ENCODE data around the gene GMEB2. TPM values are rescaled to one million over a fixed set of nuclear protein-coding genes. Genes with fewer than 3 reads are reported as not detected.

Gene GMEB2
- total RNA-seq, 1 experiment from 2014 or later: 14.3 TPM

DNA sequence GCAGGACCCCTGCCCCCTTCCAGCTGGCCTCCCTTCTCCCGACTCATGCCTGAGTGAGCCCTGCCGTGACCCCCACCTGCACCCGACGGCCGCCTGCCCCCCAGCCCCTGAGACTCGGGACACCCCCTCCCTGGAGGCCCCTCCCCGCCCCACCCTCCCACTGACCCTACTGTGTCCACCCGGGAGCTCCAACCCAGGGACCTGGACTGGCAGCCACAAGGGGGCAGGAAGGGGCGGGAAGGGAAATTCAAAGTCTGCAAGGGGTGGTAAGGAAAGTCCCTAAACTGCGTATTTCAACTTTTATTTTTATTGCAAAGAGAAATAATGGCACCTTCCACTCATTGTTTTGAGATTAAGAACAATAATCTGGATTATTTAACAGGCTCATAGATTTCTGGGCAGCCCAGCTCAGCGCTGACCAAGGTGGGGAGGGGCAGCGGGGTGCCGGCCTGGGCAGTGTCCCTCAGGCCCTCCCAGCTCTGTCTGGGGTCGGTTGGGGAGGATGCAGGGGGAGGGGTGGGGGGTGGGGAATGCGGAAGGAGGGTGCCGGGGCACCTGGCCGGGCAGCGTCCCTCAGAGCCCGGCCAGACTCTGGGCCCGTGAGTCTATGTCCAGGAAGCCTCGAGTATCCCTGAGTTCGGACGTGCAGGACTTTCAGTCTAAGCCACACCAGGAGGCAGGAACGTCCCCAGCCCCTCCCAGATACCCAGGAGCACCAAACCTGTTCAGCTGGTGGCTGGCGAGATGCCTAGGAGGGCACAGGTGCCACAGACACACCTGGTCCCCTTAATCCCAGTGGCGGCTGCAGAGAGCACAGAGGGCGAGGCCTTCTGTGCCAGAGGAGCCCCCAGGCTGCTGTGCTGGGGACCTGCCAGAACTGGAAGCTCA, 88.5 kb downstream of the GMEB2 start:
- TF ChIP-seq, protein P1, sequence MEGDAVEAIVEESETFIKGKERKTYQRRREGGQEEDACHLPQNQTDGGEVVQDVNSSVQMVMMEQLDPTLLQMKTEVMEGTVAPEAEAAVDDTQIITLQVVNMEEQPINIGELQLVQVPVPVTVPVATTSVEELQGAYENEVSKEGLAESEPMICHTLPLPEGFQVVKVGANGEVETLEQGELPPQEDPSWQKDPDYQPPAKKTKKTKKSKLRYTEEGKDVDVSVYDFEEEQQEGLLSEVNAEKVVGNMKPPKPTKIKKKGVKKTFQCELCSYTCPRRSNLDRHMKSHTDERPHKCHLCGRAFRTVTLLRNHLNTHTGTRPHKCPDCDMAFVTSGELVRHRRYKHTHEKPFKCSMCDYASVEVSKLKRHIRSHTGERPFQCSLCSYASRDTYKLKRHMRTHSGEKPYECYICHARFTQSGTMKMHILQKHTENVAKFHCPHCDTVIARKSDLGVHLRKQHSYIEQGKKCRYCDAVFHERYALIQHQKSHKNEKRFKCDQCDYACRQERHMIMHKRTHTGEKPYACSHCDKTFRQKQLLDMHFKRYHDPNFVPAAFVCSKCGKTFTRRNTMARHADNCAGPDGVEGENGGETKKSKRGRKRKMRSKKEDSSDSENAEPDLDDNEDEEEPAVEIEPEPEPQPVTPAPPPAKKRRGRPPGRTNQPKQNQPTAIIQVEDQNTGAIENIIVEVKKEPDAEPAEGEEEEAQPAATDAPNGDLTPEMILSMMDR (conservative IDR thresholded peaks at IDR 0.05): no peak; the same call in 1 of the 3 replicates
- no peak overlapping the region for H3K9ac ChIP-seq (ENCODE audit: extremely low read depth, insufficient read length, low read length)
- WGBS (ENCODE audit: extremely low coverage, insufficient read length, low lambda C conversion rate): no CpG with 5 or more reads among the region's 27 CpGs
- no peak overlapping the region for H3K23ac ChIP-seq (ENCODE audit: insufficient read length, low read depth, low read length)
- no peaks in the 10 kb centered on the region for H3K79me1 ChIP-seq (ENCODE audit: insufficient read depth, low read depth, low read length, poor library complexity, severe bottlenecking)
- no peak overlapping the region for H3K27ac Mint-ChIP-seq
- H3K4ac ChIP-seq (ENCODE audit: low read depth, low read length): no peak overlapping the region
- no peak overlapping the region for H2BK5ac ChIP-seq (ENCODE audit: insufficient read length, low read length)
- H3K4me3 Mint-ChIP-seq: peak overlapping the region; percentile 49 to 55; a peak in 3 of 5 replicates
- no peak overlapping the region for H2BK15ac ChIP-seq (ENCODE audit: low read depth, low read length)
- H4K8ac ChIP-seq (replicated peaks; ENCODE audit: insufficient read length, low read depth, low read length): no peak overlapping the region
- no peak overlapping the region for H3K27ac ChIP-seq (ENCODE audit: insufficient read length, low read depth, low read length)
- no peaks in the 10 kb centered on the region for H3K9me3 ChIP-seq (ENCODE audit: control insufficient read depth, low read depth, low read length)
- no peaks in the 10 kb centered on the region for H3K79me2 ChIP-seq (ENCODE audit: insufficient read depth, low read length)
- H2BK20ac ChIP-seq (ENCODE audit: low read depth, low read length, poor library complexity, severe bottlenecking): no peak overlapping the region
- no peaks in the 10 kb centered on the region for H3K36me3 Mint-ChIP-seq (ENCODE audit: insufficient read depth in 1 of 3, low read depth in 3 of 3)
- H4K5ac ChIP-seq (ENCODE audit: insufficient read length, low read depth, low read length): no peak overlapping the region
- H3T11ph ChIP-seq (ENCODE audit: low read length): no peak overlapping the region
- H3K27me3 Mint-ChIP-seq (ENCODE audit: low read depth): no peaks in the 10 kb centered on the region
- H3K9me3 Mint-ChIP-seq: no peaks in the 10 kb centered on the region
- H3K4me1 ChIP-seq (ENCODE audit: insufficient read depth, low read length): no peaks in the 10 kb centered on the region
- DNase-seq: no peak
- no peak overlapping the region for H3K56ac ChIP-seq (ENCODE audit: insufficient read length, low read depth, low read length)
- H2BK12ac ChIP-seq (ENCODE audit: insufficient read length, low read depth, low read length): no peak overlapping the region
- no peak overlapping the region for H2BK120ac ChIP-seq (ENCODE audit: low read depth, low read length, poor library complexity, severe bottlenecking)
- no peaks in the 10 kb centered on the region for H3K27me3 ChIP-seq (ENCODE audit: insufficient read depth, low read length)
- peaks cover 3 to 8% of the 10 kb centered on the region in 2 experiments; a peak in 3 of 4 replicates for H3K4me1 Mint-ChIP-seq
- no peak overlapping the region; the same call in 1 of the 2 replicates for H3K14ac ChIP-seq (ENCODE audit: insufficient read depth, low read length)
- no peaks in the 10 kb centered on the region for H3K23me2 ChIP-seq (ENCODE audit: insufficient read length, low read depth, low read length, poor library complexity, severe bottlenecking)
- no peak overlapping the region for H3K18ac ChIP-seq (ENCODE audit: insufficient read length, low read depth, low read length)
- H4K20me1 ChIP-seq (ENCODE audit: control insufficient read depth, insufficient read depth, insufficient read length): no peaks in the 10 kb centered on the region
- H2AK5ac ChIP-seq (ENCODE audit: insufficient read length, low read length): no peak overlapping the region
- peak overlapping the region; percentile 9 for H3K4me2 ChIP-seq (ENCODE audit: insufficient read depth, insufficient read length, low read length)
- H4K91ac ChIP-seq (ENCODE audit: insufficient read length, low read depth, low read length): no peak overlapping the region
- H2AFZ ChIP-seq (ENCODE audit: low read length): no peak overlapping the region

Other genes starting within 250 kb of the GMEB2 start
- gene KCNQ2, start 154.4 kb downstream of the GMEB2 start, total RNA-seq (2021): 69.2 and 71.5 TPM in 2 replicates
- gene EEF1A2, start 128.0 kb downstream of the GMEB2 start, total RNA-seq (2021): 25.8 and 27.4 TPM in 2 replicates
- 149 and 153 TPM in 2 replicates for gene PPDPF, start 106.3 kb downstream of the GMEB2 start, total RNA-seq (2021)
- gene PTK6, start 89.7 kb downstream of the GMEB2 start, total RNA-seq (2021): 0.44 and 0.46 TPM in 2 replicates
- 0.70 and 0.79 TPM in 2 replicates for gene SRMS, start 79.4 kb downstream of the GMEB2 start, total RNA-seq (2021)
- 2.5 and 2.7 TPM in 2 replicates for gene FNDC11, start 72.9 kb downstream of the GMEB2 start, total RNA-seq (2021)
- gene HELZ2, start 52.9 kb downstream of the GMEB2 start, total RNA-seq (2021): 27.9 and 29.3 TPM in 2 replicates
- 54.0 and 58.4 TPM in 2 replicates for gene STMN3, start 26.3 kb upstream of the GMEB2 start, total RNA-seq (2021)
- 33.4 and 36.5 TPM in 2 replicates for gene RTEL1, start 31.2 kb upstream of the GMEB2 start, total RNA-seq (2021)
- gene TNFRSF6B, start 69.6 kb upstream of the GMEB2 start, total RNA-seq (2021): 0.86 TPM in 1 of 2 replicates, not detected in the other
- gene ARFRP1, start 80.9 kb upstream of the GMEB2 start, total RNA-seq (2021): 39.5 and 42.7 TPM in 2 replicates
- gene ZGPAT, start 80.9 kb upstream of the GMEB2 start, total RNA-seq (2021): 25.5 and 27.6 TPM in 2 replicates
- 12.8 and 13.5 TPM in 2 replicates for gene LIME1, start 109.6 kb upstream of the GMEB2 start, total RNA-seq (2021)
- 37.9 and 43.9 TPM in 2 replicates for gene SLC2A4RG, start 112.7 kb upstream of the GMEB2 start, total RNA-seq (2021)
- gene ZBTB46, start 204.2 kb upstream of the GMEB2 start, total RNA-seq (2021): 27.1 and 27.3 TPM in 2 replicates
- gene ABHD16B, start 234.4 kb upstream of the GMEB2 start, total RNA-seq (2021): not detected in 2 replicates
- gene TPD52L2, start 238.2 kb upstream of the GMEB2 start, total RNA-seq (2021): 94.1 and 98.4 TPM in 2 replicates